GM18870 (cell line): ENCODE measurements around the gene COL16A1.

Source experiments
- ATAC-seq: cut with Tn5 transposase; IDR thresholded peaks from one replicate; pipeline ENCODE4 v1.9.1; 2021; ENCODE audit warnings: moderate library complexity; ENCODE audit not compliant: unreplicated experiment

COL16A1 gene

GRCh38 chr1:31733389-31734219 lies 29.8 kb upstream of the COL16A1 start:
- ATAC-seq, result no peak

DNA sequence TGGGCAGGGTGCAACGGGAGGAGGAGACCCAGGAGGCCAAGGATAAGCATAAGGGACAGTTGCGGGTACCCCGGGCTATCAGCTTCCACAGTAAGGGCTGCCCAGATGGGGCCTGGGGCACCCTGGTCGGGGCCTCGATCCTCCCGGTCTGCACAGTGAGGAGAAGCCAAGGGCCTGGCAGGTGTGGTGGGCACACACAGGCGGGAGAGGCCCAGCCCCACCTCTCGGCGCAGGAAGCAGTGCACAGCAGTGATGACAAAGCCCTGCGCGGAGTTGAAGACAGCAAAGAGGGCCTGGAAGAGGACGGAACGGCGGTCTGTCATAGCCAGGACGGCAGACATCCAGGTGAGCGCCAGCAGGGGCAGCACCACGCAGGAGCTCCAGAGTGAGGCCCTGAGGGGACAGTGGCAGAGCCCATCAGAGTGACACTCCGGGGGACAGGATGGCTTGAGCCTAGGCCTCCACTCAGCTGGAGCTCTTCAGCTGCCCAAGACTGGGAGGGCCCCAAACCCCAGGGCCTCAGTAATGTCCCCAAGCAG lies 29.0 kb upstream of the COL16A1 start:
- no peak for ATAC-seq

DNA sequence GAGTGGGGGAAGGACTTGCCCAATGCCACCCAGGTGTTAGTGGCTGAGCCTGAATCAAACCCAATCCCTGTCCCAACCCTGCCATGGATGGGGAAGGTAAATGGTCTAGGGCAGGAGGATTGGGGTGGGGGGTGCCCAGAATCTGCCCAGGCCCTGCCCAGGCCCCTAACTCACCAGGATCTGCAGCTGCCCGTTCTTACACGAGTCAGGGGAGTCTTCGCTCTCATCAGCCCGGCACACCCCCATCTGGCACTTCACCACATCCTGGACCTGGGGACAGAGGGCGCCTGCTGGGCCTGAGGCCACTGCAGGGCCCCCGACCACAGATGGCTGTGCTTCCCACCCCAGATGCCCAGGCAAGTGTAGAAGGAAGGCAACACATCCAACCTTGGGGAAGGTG lies 28.5 kb upstream of the COL16A1 start:
- no peak for ATAC-seq

GRCh38 chr1:31731049-31731565 lies 27.3 kb upstream of the COL16A1 start:
- no peak for ATAC-seq

DNA sequence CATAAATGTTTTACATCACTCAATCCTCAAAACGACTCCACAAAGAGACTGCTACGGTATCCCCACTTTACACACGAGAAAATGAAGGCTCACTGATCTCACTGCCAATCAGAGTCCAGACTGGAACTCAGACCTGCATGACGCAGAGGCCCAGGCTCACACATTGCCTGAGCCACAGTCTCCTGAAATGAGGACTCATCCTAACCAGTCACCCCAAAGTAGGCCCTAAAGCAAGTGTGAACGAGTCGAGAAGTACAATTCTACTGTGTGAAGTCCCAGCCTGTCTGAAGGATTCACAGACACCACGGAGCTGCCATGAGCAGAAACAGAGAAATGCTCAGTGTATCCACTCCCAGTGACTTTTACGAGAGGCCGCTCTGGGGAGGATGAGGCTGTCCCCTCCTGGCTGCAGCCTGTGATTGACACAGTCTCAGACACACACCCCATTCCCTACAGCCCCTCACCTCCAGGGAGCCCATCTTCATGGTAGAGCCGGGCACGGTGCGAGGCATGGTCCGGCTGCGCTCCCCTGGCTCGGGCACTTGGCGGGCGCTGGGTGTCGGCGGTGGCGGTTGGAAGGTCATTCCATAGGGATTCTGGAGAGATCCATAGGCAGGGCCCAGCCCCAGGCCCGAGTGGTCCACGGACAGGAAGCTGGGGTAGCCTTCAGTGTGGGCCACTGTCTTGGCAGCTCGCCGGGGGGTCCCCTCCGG lies 26.7 kb upstream of the COL16A1 start:
- ATAC-seq, result no peak

- ATAC-seq, result no peak
These were observed 24.0 kb upstream of the COL16A1 start for GRCh38 chr1:31727849-31728248.

GRCh38 chr1:31727195-31727594 lies 23.4 kb upstream of the COL16A1 start:
- ATAC-seq, result no peak

DNA sequence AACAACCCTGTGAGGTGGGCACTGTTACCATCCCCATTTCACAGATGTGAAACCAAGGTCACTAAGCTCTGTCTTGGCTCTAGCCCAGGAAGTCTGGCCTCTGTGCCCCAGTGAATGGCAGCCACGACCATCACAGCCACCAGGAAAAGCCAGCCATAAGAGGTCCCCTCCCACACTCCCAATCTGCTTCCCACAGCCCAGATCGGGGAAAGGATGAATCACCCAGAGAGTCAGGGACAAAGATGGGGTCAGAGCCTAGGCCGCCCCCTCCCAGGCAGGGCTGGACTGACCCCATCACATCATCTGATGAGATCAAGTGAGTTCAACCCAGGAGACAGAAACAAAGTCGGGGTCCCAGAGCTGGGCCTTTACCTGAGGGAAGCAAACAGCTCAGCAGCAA lies 22.9 kb upstream of the COL16A1 start:
- no peak for ATAC-seq

GRCh38 chr1:31725777-31726535 lies 22.1 kb upstream of the COL16A1 start:
- no peak for ATAC-seq

GRCh38 chr1:31725134-31725533 lies 21.3 kb upstream of the COL16A1 start:
- ATAC-seq, result no peak

DNA sequence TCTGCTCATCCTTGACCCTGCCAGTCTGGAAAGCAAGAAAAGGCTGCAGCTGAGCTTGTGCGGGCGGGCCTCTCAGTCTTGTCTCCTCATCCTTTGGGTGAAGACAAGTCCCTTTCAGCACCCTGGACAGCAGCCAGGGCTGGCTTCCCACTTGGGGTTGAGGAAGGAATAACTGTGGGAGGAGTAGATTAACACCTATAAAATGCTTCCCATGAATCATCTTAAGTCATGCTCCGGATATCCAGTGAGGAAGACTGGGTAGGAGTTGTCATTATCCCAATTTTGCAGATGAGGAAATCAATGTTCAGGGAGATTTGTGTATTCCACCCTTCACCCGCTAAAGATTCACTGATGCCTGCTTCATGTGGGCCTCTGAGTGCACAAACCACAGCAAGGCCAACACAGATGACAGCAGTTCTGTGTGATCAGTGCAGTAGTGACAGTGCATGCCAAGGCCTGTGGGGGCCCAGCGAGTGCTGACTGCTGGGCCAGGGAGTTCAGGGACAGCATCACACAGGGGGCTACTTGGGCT lies 20.1 kb upstream of the COL16A1 start:
- no peak for ATAC-seq

DNA sequence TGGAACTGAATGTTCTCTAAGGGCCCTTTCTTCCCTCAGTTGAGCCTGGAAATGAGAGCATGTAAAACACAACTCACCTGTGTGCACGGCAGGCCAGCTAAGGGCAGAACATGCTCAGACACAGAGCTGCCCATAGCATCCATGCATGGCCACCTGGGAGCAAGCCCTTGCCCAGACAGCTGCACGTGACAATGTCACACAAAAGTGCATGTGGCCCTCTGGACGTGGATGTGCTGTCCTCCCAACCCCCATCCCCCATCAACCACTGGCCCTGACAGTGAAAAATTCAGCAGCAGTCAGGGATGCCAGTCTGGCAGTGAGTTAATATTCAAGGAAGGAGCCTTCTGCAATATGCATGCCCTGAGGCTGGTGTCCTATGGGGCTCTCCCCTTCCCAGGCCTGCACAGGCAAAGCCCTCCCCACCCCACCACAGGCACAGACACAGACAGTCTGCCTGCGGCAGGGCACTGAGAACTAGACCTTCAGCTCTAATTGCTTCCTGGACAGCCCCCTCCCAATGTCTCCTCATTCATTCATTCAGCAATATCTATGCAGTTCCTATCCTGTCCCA lies 14.6 kb upstream of the COL16A1 start:
- no peak for ATAC-seq

- ATAC-seq, result no peak
These were observed 13.5 kb upstream of the COL16A1 start for GRCh38 chr1:31717341-31717740.

DNA sequence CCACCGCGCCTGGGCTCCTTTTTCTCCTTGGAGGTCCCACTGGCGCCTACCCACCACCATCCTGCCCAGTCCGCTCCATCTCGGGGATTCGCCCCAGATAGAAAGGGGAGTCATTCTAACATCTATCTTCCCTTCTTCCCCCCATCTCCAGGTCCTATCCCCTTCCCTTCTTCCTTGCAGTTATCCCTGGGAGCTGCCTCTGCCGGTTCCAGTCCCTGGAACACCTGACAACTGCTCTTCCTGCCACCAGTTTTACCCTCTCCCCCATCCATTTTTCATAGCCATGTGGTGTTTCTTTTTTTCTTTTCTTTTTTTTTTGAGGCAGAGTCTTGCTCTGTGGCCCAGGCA lies 12.0 kb upstream of the COL16A1 start:
- ATAC-seq, result no peak

- ATAC-seq, result no peak
These were observed 11.5 kb upstream of the COL16A1 start for GRCh38 chr1:31715087-31715872.

DNA sequence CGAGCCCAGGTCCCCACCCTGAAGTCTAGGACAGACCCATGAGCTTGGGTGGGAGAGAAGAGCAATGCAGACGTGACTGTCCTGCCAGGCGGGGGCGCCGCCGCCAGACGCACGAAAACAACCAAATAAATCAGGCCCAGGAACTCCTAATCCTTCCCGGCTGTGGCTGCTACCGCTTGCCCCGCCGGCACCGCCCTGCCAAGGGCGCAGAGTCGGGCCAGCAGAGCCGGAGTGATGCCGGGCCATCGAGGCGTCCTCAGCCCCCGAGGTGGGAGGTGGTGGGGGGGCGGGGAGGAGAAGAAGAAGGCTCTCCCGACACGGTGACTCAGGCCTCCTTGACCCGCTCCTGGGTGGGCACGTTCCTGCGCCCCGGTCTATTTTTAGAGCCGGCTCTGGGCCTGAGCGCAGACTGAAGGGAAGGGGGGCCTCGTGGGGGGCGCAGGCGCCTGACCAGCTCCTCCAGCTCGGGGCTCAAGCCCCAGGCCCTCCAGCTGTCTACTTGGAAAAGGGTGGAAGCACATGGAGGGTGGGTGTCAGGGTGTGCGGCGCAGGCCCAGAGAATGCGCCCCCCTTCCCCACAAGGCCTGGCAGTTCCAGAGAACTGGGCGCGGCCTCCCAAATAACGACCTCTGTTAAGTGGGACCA lies 10.7 kb upstream of the COL16A1 start:
- ATAC-seq, result no peak

DNA sequence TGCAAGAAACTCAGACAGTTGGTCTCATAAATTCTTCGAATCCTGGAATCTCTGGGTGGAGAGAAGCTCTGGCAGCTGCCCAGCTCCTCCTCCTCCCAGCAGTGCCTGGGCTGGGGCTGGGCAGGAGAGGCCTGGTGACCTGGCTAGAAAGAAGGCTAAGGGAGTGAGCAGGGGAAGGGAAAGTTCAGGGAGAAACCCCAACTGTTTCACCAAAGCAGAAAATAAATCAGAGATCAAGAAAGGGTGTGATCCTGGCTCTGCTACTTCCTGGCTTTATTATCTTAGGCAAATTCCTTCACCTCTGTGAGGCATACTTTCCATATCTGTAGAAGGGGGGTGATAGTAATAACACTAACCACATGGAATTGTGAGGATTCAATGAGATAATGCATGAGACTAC lies 8.8 kb upstream of the COL16A1 start:
- no peak for ATAC-seq

DNA sequence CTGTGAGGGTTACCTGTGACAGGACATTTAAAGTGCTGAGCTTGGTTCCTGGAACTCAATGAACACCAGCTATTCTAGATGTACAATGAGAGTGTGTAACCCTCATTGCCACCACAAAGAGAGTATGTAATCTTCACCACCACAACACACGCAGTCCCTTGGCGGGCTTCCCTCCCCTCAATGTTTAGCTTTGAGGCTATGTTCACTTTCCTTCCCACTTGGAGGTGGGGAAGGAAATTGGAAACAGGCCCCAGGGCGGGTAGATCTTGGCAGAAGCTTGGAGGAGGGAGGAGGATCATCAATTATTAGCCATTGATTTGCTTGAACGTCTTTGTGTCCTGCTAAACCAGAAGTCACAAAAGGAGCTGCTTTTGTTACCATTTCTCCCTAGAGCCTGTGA lies 8.3 kb upstream of the COL16A1 start:
- ATAC-seq, result no peak

DNA sequence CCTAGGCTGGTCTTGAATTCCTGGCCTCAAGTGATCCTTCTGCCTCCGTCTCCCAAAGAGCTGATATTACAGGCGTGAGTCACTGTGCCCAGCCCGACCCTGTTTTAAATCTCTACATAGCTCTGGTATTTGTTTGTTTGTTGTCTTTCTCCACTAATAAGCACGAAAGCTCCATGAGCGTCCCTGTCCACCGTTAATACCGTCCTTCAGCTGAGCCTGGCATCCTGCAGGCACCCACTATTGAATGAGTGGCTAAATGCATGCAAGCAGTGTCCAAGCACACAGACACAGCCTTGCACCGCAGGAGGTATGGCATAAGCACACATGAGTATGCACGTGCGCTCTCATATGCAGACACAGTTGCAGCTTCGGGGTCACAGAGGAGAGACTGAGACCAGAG lies 4.5 kb upstream of the COL16A1 start:
- ATAC-seq, result no peak
